COLO829 (cell line): ENCODE data around the gene ADD3.
"Not testable (repeated sequence)": the region's sequence is repeated elsewhere in the genome, so short reads cannot be mapped to it uniquely, and the experiment has no call there.

Experiments
- DNase-seq: peaks from one replicate; pipeline ENCODE4 v3.0.0; 2012; ENCODE audit warnings: low spot score

ADD3 gene

GRCh38 chr10:110033701-110034235 lies 26.0 kb downstream of the ADD3 start:
- no peak for DNase-seq

GRCh38 chr10:110034596-110034995 lies 26.8 kb downstream of the ADD3 start:
- DNase-seq, result no peak

GRCh38 chr10:110035070-110035921 lies 27.5 kb downstream of the ADD3 start:
- DNase-seq, result no peak

GRCh38 chr10:110036640-110037039 lies 28.9 kb downstream of the ADD3 start:
- no peak for DNase-seq

GRCh38 chr10:110039254-110039653 lies 31.5 kb downstream of the ADD3 start:
- no peak for DNase-seq

- DNase-seq, result no peak
Observed at GRCh38 chr10:110040108-110040507, 32.3 kb downstream of the ADD3 start.

- no peak for DNase-seq
Observed at GRCh38 chr10:110040767-110041478, 33.1 kb downstream of the ADD3 start.

- no peak for DNase-seq
Observed at GRCh38 chr10:110041479-110041829, 33.7 kb downstream of the ADD3 start.

- no peak for DNase-seq
Observed at GRCh38 chr10:110042181-110042580, 34.4 kb downstream of the ADD3 start.

- DNase-seq, result no peak
Observed at GRCh38 chr10:110042891-110043290, 35.1 kb downstream of the ADD3 start.

- no peak for DNase-seq
Observed at GRCh38 chr10:110044681-110045080, 36.9 kb downstream of the ADD3 start.

GRCh38 chr10:110045772-110046171 lies 38.0 kb downstream of the ADD3 start:
- DNase-seq, result no peak

- not testable (repeated sequence) for DNase-seq
Observed at GRCh38 chr10:110048145-110048544, 40.4 kb downstream of the ADD3 start.

GRCh38 chr10:110048781-110049180 lies 41.0 kb downstream of the ADD3 start:
- DNase-seq, result no peak

- not testable (repeated sequence) for DNase-seq
Observed at GRCh38 chr10:110049889-110050591, 42.3 kb downstream of the ADD3 start.

GRCh38 chr10:110051487-110051886 lies 43.7 kb downstream of the ADD3 start:
- no peak for DNase-seq

GRCh38 chr10:110052916-110053315 lies 45.1 kb downstream of the ADD3 start:
- no peak for DNase-seq

- DNase-seq, result no peak
Observed at GRCh38 chr10:110056822-110057221, 49.0 kb downstream of the ADD3 start.

GRCh38 chr10:110057456-110057855 lies 49.7 kb downstream of the ADD3 start:
- no peak for DNase-seq

GRCh38 chr10:110058212-110058611 lies 50.4 kb downstream of the ADD3 start:
- DNase-seq, result no peak

GRCh38 chr10:110059925-110060324 lies 52.1 kb downstream of the ADD3 start:
- no peak for DNase-seq

GRCh38 chr10:110061687-110062086 lies 53.9 kb downstream of the ADD3 start:
- no peak for DNase-seq

- DNase-seq, result no peak
Observed at GRCh38 chr10:110065269-110065668, 57.5 kb downstream of the ADD3 start.
